ENCODE results near the gene TIMM22.

- no peak for TF ChIP-seq EZH2 (IDR thresholded peaks at IDR 0.05)
- TF ChIP-seq FOXP2 (optimal IDR thresholded peaks at IDR 0.05; ENCODE audit: control extremely low read depth, extremely low read length, insufficient read depth) = no peak
- TF ChIP-seq POLR2AphosphoS5 (IDR thresholded peaks at IDR 0.05; ENCODE audit: borderline replicate concordance, low read depth, low read length) = no peak
These were observed 12.5 kb downstream of the TIMM22 start for GRCh38 chr17:1009229-1010085.
